DND-41 (cell line): ENCODE measurements around the gene TBXAS1.

Experiments
- EZH2 ChIP-seq: IDR thresholded peaks from 3 replicates; pipeline ENCODE4 v1.6.1; 2012; ENCODE audit warnings: borderline replicate concordance, low read depth, mild to moderate bottlenecking, moderate library complexity, low read length, inconsistent platforms; ENCODE audit not compliant: severe bottlenecking
- TF ChIP-seq, protein P1 (sequence below): IDR thresholded peaks from 2 replicates; pipeline ENCODE4 v1.5.1; 2012; ENCODE audit warnings: borderline replicate concordance, low read length, moderate library complexity, mild to moderate bottlenecking; ENCODE audit not compliant: poor library complexity, severe bottlenecking; ENCODE audit errors: extremely low read depth

- TF ChIP-seq, protein P1, sequence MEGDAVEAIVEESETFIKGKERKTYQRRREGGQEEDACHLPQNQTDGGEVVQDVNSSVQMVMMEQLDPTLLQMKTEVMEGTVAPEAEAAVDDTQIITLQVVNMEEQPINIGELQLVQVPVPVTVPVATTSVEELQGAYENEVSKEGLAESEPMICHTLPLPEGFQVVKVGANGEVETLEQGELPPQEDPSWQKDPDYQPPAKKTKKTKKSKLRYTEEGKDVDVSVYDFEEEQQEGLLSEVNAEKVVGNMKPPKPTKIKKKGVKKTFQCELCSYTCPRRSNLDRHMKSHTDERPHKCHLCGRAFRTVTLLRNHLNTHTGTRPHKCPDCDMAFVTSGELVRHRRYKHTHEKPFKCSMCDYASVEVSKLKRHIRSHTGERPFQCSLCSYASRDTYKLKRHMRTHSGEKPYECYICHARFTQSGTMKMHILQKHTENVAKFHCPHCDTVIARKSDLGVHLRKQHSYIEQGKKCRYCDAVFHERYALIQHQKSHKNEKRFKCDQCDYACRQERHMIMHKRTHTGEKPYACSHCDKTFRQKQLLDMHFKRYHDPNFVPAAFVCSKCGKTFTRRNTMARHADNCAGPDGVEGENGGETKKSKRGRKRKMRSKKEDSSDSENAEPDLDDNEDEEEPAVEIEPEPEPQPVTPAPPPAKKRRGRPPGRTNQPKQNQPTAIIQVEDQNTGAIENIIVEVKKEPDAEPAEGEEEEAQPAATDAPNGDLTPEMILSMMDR, result no peak
- TF ChIP-seq EZH2, result no peak
Measured at GRCh38 chr7:139896288-139896687, 67.2 kb downstream of the TBXAS1 start.
